HepG2 (cell line): ENCODE results near the gene SLC35B2. TPM values are rescaled to one million over a fixed set of nuclear protein-coding genes. Genes with fewer than 3 reads are reported as not detected.
A peak's percentile ranks its signal among the peaks of the same experiment; 100 is the strongest.

ENCODE experiments used
- FOXA1 ChIP-seq, 2 experiments: fragments of 450-650 bp in 1 of 2; sonication (generic) in 1 of 2; formaldehyde crosslinking in 1 of 2; IDR thresholded peaks; 2 replicates each; pipeline versions ENCODE4 v1.4.0 to v1.6.1; 2016 to 2020; ENCODE audit warnings: missing genetic modification reagents in 1 of 2
- HDAC1 ChIP-seq: sonication (generic); formaldehyde crosslinking; IDR thresholded peaks from 2 replicates; pipeline ENCODE4 v1.5.1; 2020; ENCODE audit warnings: mild to moderate bottlenecking, missing genetic modification reagents
- HDAC2 ChIP-seq: sonication (generic); formaldehyde crosslinking; IDR thresholded peaks from 2 replicates; pipeline ENCODE4 v1.4.0; 2020; ENCODE audit warnings: missing genetic modification reagents
- IKZF4 ChIP-seq: sonication (generic); formaldehyde crosslinking; IDR thresholded peaks from 2 replicates; pipeline ENCODE4 v1.5.1; 2020; ENCODE audit warnings: borderline replicate concordance, mild to moderate bottlenecking, low read depth, missing genetic modification reagents; ENCODE audit errors: not compliant biosample characterization
- KIAA2018 ChIP-seq: sonication (generic); formaldehyde crosslinking; IDR thresholded peaks from 2 replicates; pipeline ENCODE4 v1.5.0; 2020; ENCODE audit warnings: mild to moderate bottlenecking, missing genetic modification reagents, borderline replicate concordance
- POLR2AphosphoS2 ChIP-seq: IDR thresholded peaks from 2 replicates; pipeline ENCODE4 v1.6.1; 2011; ENCODE audit warnings: low read depth, low read length, improper control_type of control experiment
- RFX3 ChIP-seq: IDR thresholded peaks from 2 replicates; pipeline ENCODE4 v1.6.1; 2016; ENCODE audit warnings: missing biosample characterization, missing genetic modification reagents
- RFXANK ChIP-seq: IDR thresholded peaks from 2 replicates; pipeline ENCODE4 v1.6.1; 2016
- SNAPC5 ChIP-seq: sonication (generic); formaldehyde crosslinking; IDR thresholded peaks from 2 replicates; pipeline ENCODE4 v1.8.1; 2023; ENCODE audit warnings: mild to moderate bottlenecking, missing genetic modification reagents, borderline replicate concordance
- SP5 ChIP-seq: IDR thresholded peaks from 2 replicates; pipeline ENCODE4 v1.6.1; 2016; ENCODE audit warnings: low read depth, borderline replicate concordance
- TEAD2 ChIP-seq: sonication (generic); formaldehyde crosslinking; IDR thresholded peaks from 2 replicates; pipeline ENCODE4 v1.9.0; 2021; ENCODE audit warnings: missing genetic modification reagents
- ZFP36 ChIP-seq: fragments of 150-350 bp; IDR thresholded peaks from 2 replicates; pipeline ENCODE4 v1.6.1; 2018; ENCODE audit warnings: borderline replicate concordance, low read length, low read depth; ENCODE audit not compliant: partially characterized antibody
- ZFP41 ChIP-seq: sonication (generic); formaldehyde crosslinking; IDR thresholded peaks from 2 replicates; pipeline ENCODE4 v1.4.0; 2020; ENCODE audit warnings: mild to moderate bottlenecking, missing genetic modification reagents, borderline replicate concordance
- ZNF232 ChIP-seq: sonication (generic); formaldehyde crosslinking; IDR thresholded peaks from 2 replicates; pipeline ENCODE4 v1.4.0; 2020; ENCODE audit warnings: missing genetic modification reagents, borderline replicate concordance
- ZNF3 ChIP-seq: IDR thresholded peaks from 2 replicates; pipeline ENCODE4 v1.7.0; 2017; ENCODE audit warnings: inconsistent platforms
- ZNF501 ChIP-seq: sonication (generic); formaldehyde crosslinking; IDR thresholded peaks from 2 replicates; pipeline ENCODE4 v1.5.1; 2020; ENCODE audit warnings: mild to moderate bottlenecking, moderate library complexity, missing genetic modification reagents
- ZNF598 ChIP-seq: sonication (generic); formaldehyde crosslinking; IDR thresholded peaks from 2 replicates; pipeline ENCODE4 v1.5.1; 2020; ENCODE audit warnings: mild to moderate bottlenecking, missing genetic modification reagents, borderline replicate concordance
- polyA plus RNA-seq, 8 experiments: library from polyadenylated mRNA; depleted of rRNA in 3 of 8; stranded (reverse) in 7 of 8; unstranded in 1 of 8; fragments of >200 nt; fragmentation: Illumina TruSeq in 4 of 8; extraction: Trizol in 4 of 8; gene quantifications; 2 replicates each; pipeline versions ENCODE4 v1.2.1 to v1.2.3, GENCODE V29; 2011 to 2016; ENCODE audit warnings: low read depth in 4 of 8, missing spikeins in 1 of 8, mixed read lengths in 1 of 8; ENCODE audit not compliant: insufficient read depth in 1 of 8
- total RNA-seq, 5 experiments: library from RNA; depleted of rRNA; stranded (reverse); fragments of >200 nt; fragmentation: Illumina TruSeq; extraction: Trizol; gene quantifications; 2 replicates each; pipeline ENCODE4 v1.2.3, GENCODE V29; 2016; ENCODE audit warnings: low read depth in 1 of 5
- TF ChIP-seq, protein P1 (sequence below): sonication (generic); formaldehyde crosslinking; IDR thresholded peaks from 2 replicates; pipeline ENCODE4 v1.4.0; 2020; ENCODE audit warnings: missing genetic modification reagents, borderline replicate concordance
- TF ChIP-seq, protein P2 (sequence below): sonication (generic); formaldehyde crosslinking; IDR thresholded peaks from 2 replicates; pipeline ENCODE4 v1.5.0; 2020; ENCODE audit warnings: missing genetic modification reagents, mild to moderate bottlenecking, borderline replicate concordance

The SLC35B2 gene
- total and polyA plus RNA-seq, 2 of the 13 experiments (the other 11 are each of a cell fraction or from before 2014, with no cell fraction given) = 61.1 to 148 TPM

GRCh38 chr6:44237021-44237812 is 20.1 kb downstream of the SLC35B2 start (continued):
- TF ChIP-seq HDAC1 (CRISPR knock-in tag) = peak; percentile 82
- no peak for TF ChIP-seq RFX3 (CRISPR knock-in tag)
- no peak for TF ChIP-seq ZFP41 (CRISPR knock-in tag)
- TF ChIP-seq KIAA2018 (CRISPR knock-in tag) = no peak
- no peak for TF ChIP-seq TEAD2 (CRISPR knock-in tag)
- peak; percentile 84 for TF ChIP-seq ZNF501 (CRISPR knock-in tag)
- peak; percentile 48; the same call in 1 of the 2 replicates for TF ChIP-seq POLR2AphosphoS2
- TF ChIP-seq, protein P1, sequence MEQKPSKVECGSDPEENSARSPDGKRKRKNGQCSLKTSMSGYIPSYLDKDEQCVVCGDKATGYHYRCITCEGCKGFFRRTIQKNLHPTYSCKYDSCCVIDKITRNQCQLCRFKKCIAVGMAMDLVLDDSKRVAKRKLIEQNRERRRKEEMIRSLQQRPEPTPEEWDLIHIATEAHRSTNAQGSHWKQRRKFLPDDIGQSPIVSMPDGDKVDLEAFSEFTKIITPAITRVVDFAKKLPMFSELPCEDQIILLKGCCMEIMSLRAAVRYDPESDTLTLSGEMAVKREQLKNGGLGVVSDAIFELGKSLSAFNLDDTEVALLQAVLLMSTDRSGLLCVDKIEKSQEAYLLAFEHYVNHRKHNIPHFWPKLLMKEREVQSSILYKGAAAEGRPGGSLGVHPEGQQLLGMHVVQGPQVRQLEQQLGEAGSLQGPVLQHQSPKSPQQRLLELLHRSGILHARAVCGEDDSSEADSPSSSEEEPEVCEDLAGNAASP (CRISPR knock-in tag) = no peak
- TF ChIP-seq SNAPC5 = no peak
- peak; percentile 18; the same call in 1 of the 2 replicates for TF ChIP-seq HDAC2 (CRISPR knock-in tag)
- no peak for TF ChIP-seq ZNF3 (CRISPR knock-in tag)
- TF ChIP-seq ZNF598 (CRISPR knock-in tag) = no peak
- peak; percentile 69; the same call in 1 of the 2 replicates for TF ChIP-seq SP5
- 0 out of 2 replicates have a peak, but pooled peaks have one; percentile 7 for TF ChIP-seq ZNF232 (CRISPR knock-in tag)
- TF ChIP-seq FOXA1 (IDR thresholded peaks at IDR 0.05) = 0 out of 2 replicates have a peak, but pooled peaks have one; percentile 57
- peak; percentile 96 for TF ChIP-seq FOXA1 (CRISPR knock-in tag; IDR thresholded peaks at IDR 0.05)
- no peak for TF ChIP-seq IKZF4 (CRISPR knock-in tag)
- no peak for TF ChIP-seq ZFP36
- TF ChIP-seq, protein P2, sequence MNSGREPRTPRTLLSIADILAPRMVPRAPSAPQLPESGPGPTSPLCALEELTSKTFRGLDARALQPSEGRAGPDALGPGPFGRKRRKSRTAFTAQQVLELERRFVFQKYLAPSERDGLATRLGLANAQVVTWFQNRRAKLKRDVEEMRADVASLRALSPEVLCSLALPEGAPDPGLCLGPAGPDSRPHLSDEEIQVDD (CRISPR knock-in tag) = no peak
- no peak for TF ChIP-seq RFXANK
